Measurements from ENCODE around the gene OTC. TPM values are rescaled to one million over a fixed set of nuclear protein-coding genes. Genes with fewer than 3 reads are reported as not detected.

Gene OTC
- total RNA-seq, 1 donor from 2014 or later = 0.32 TPM

GRCh38 chrX:38315186-38315585, 37.2 kb upstream of the OTC start:
- TF ChIP-seq CTCF (IDR thresholded peaks at IDR 0.05) = no peak
- Histone ChIP-seq H3K27me3 (no peaks in the 10 kb centered on the region), H3K9me3 (no peaks in the 10 kb centered on the region), H3K4me1 (no peaks in the 10 kb centered on the region), H3K27ac (no peak overlapping the region), H3K36me3 (no peaks in the 10 kb centered on the region), H3K4me3 (no peak overlapping the region)
- no peak for DNase-seq (ENCODE audit: low spot score in 2 of 2)
- intact Hi-C loops (cut with DNase I) = no loop called here

GRCh38 chrX:38318196-38318595, 34.2 kb upstream of the OTC start:
- H3K36me3 ChIP-seq = no peaks in the 10 kb centered on the region
- no peak for DNase-seq (ENCODE audit: low spot score in 2 of 2)
- no peak overlapping the region for H3K4me3 ChIP-seq
- intact Hi-C loops (cut with DNase I) = no loop called here
- TF ChIP-seq CTCF (IDR thresholded peaks at IDR 0.05) = no peak
- H3K9me3 ChIP-seq = no peaks in the 10 kb centered on the region
- no peaks in the 10 kb centered on the region for H3K27me3 ChIP-seq
- H3K27ac ChIP-seq = no peak overlapping the region
- H3K4me1 ChIP-seq = no peaks in the 10 kb centered on the region

- no peaks in the 10 kb centered on the region for H3K27me3 ChIP-seq
- no peaks in the 10 kb centered on the region for H3K36me3 ChIP-seq
- TF ChIP-seq CTCF (IDR thresholded peaks at IDR 0.05) = no peak
- H3K4me3 ChIP-seq = no peak overlapping the region
- DNase-seq (ENCODE audit: low spot score in 2 of 2) = no peak
- no peaks in the 10 kb centered on the region for H3K4me1 ChIP-seq
- H3K9me3 ChIP-seq = no peaks in the 10 kb centered on the region
- no peak overlapping the region for H3K27ac ChIP-seq
- intact Hi-C loops (cut with DNase I) = no loop called here
These were observed 33.8 kb upstream of the OTC start for GRCh38 chrX:38318606-38319005.

- Histone ChIP-seq H3K36me3 (no peaks in the 10 kb centered on the region), H3K9me3 (no peaks in the 10 kb centered on the region), H3K4me3 (no peak overlapping the region), H3K27me3 (no peaks in the 10 kb centered on the region), H3K27ac (no peak overlapping the region), H3K4me1 (no peaks in the 10 kb centered on the region)
- intact Hi-C loops (cut with DNase I) = loop anchor here (10.0 kb wide), 2 partner anchors 476 to 746 kb away; partner anchors contain the start of genes DYNLT3 and LANCL3
- DNase-seq (ENCODE audit: low spot score in 2 of 2) = no peak
- no peak for TF ChIP-seq CTCF (IDR thresholded peaks at IDR 0.05)
These were observed 31.6 kb upstream of the OTC start for GRCh38 chrX:38320819-38321218.

- H3K4me3 ChIP-seq = peak overlapping the region in 1 of 2 donors; percentile 76
- TF ChIP-seq CTCF (IDR thresholded peaks at IDR 0.05) = no peak
- DNase-seq (ENCODE audit: low spot score in 2 of 2) = no peak
- intact Hi-C loops (cut with DNase I) = loop anchor here (2.0 to 10.0 kb wide), 5 partner anchors 94 to 751 kb away; partner anchors contain the start of genes DYNLT3 and LANCL3
- H3K27ac ChIP-seq = peak overlapping the region in 1 of 2 donors; percentile 85
- H3K9me3 ChIP-seq = no peaks in the 10 kb centered on the region
- no peaks in the 10 kb centered on the region for H3K36me3 ChIP-seq
- H3K27me3 ChIP-seq = no peaks in the 10 kb centered on the region
- H3K4me1 ChIP-seq = no peaks in the 10 kb centered on the region
These were observed 26.3 kb upstream of the OTC start for GRCh38 chrX:38326086-38326485.

All from ascending aorta (tissue), 2 donors.